HG03025 (cell line): ENCODE measurements around the gene THOP1.

Experiments
- ATAC-seq: cut with Tn5 transposase; IDR thresholded peaks from one replicate; pipeline ENCODE4 v1.9.1; 2021; ENCODE audit warnings: mild to moderate bottlenecking, moderate library complexity; ENCODE audit not compliant: unreplicated experiment, low FRiP score

The THOP1 gene

GRCh38 chr19:2800506-2800905, 15.2 kb downstream of the THOP1 start:
- no peak for ATAC-seq

GRCh38 chr19:2802826-2803225, 17.5 kb downstream of the THOP1 start:
- ATAC-seq: no peak

GRCh38 chr19:2803486-2804155, 18.3 kb downstream of the THOP1 start:
- no peak for ATAC-seq

- ATAC-seq: no peak
These were observed 19.1 kb downstream of the THOP1 start for GRCh38 chr19:2804156-2805004.

GRCh38 chr19:2805261-2805900, 20.1 kb downstream of the THOP1 start:
- no peak for ATAC-seq

- ATAC-seq: no peak
These were observed 20.8 kb downstream of the THOP1 start for GRCh38 chr19:2805991-2806649.

- ATAC-seq: no peak
These were observed 21.6 kb downstream of the THOP1 start for GRCh38 chr19:2806736-2807378.

GRCh38 chr19:2807379-2808128, 22.3 kb downstream of the THOP1 start:
- no peak for ATAC-seq

GRCh38 chr19:2808129-2808941, 23.0 kb downstream of the THOP1 start:
- ATAC-seq: no peak

GRCh38 chr19:2809387-2810140, 24.3 kb downstream of the THOP1 start:
- ATAC-seq: no peak

- no peak for ATAC-seq
These were observed 25.1 kb downstream of the THOP1 start for GRCh38 chr19:2810141-2811091.

GRCh38 chr19:2811221-2811722, 26.0 kb downstream of the THOP1 start:
- ATAC-seq: no peak

GRCh38 chr19:2811735-2812413, 26.6 kb downstream of the THOP1 start:
- no peak for ATAC-seq

- no peak for ATAC-seq
These were observed 27.3 kb downstream of the THOP1 start for GRCh38 chr19:2812414-2813234.
